Endometrium (tissue), 2 donors: ENCODE measurements around the gene LMNA.
"Not testable (repeated sequence)": the region's sequence is repeated elsewhere in the genome, so short reads cannot be mapped to it uniquely, and the experiment has no call there.

ENCODE experiments used
- FAIRE-seq: peaks from 2 replicates; lab custom pipeline; 2012; peaks lifted over from hg19 to GRCh38; lab: Jason Lieb, UNC
- donor health status: control.
- donor health status: control.

LMNA gene

GRCh38 chr1:156122086-156122485, 7.6 kb downstream of the LMNA start:
- no peak for FAIRE-seq

- FAIRE-seq, result no peak
Observed at GRCh38 chr1:156122519-156123355, 8.2 kb downstream of the LMNA start.

GRCh38 chr1:156123356-156124196, 9.1 kb downstream of the LMNA start:
- no peak for FAIRE-seq

GRCh38 chr1:156124557-156125483, 10.3 kb downstream of the LMNA start:
- no peak for FAIRE-seq

GRCh38 chr1:156125544-156125943, 11.0 kb downstream of the LMNA start:
- FAIRE-seq, result not testable (repeated sequence)

- FAIRE-seq, result no peak
Observed at GRCh38 chr1:156126043-156126629, 11.6 kb downstream of the LMNA start.

GRCh38 chr1:156126630-156127534, 12.4 kb downstream of the LMNA start:
- FAIRE-seq, result no peak

GRCh38 chr1:156128308-156128653, 13.8 kb downstream of the LMNA start:
- FAIRE-seq, result no peak

GRCh38 chr1:156128654-156129597, 14.4 kb downstream of the LMNA start:
- no peak for FAIRE-seq

GRCh38 chr1:156129687-156130577, 15.4 kb downstream of the LMNA start:
- no peak for FAIRE-seq

GRCh38 chr1:156130578-156130942, 16.0 kb downstream of the LMNA start:
- no peak for FAIRE-seq

GRCh38 chr1:156134716-156135435, 20.4 kb downstream of the LMNA start:
- FAIRE-seq, result no peak

- no peak for FAIRE-seq
Observed at GRCh38 chr1:156135930-156136871, 21.7 kb downstream of the LMNA start.

- no peak for FAIRE-seq
Observed at GRCh38 chr1:156136970-156137483, 22.5 kb downstream of the LMNA start.

GRCh38 chr1:156138458-156138867, 24.0 kb downstream of the LMNA start:
- no peak for FAIRE-seq

- no peak for FAIRE-seq
Observed at GRCh38 chr1:156140879-156141707, 26.6 kb downstream of the LMNA start.
